Left cardiac atrium (tissue), 4 donors: ENCODE measurements around the gene NCOA1. TPM values are rescaled to one million over a fixed set of nuclear protein-coding genes. Genes with fewer than 3 reads are reported as not detected.

Source experiments
- ATAC-seq, 2 donors: fragments of 200-7000 bp; cut with Tn5 transposase; one replicate each; pipeline ENCODE4 v1.9.1; 2020; ENCODE audit warnings: mild to moderate bottlenecking in 2 of 2, moderate library complexity in 2 of 2
- DNase-seq: peaks from one replicate; pipeline ENCODE4 v3.0.0-alpha.2; 2020
- intact Hi-C, 2 donors: fragments of 100-400 bp; cut with DNase I; formaldehyde crosslinking; loops; one replicate each; pipeline versions ENCODE4 v1.14.1 to v1.15.1; 2022 to 2023
- total RNA-seq, 2 donors: library from RNA; stranded (reverse); fragmentation: NEBNext Ultra II Directional; extraction: Animal tissue kit (Norgen Biotek cat#: 25700); gene quantifications; one replicate each; pipeline ENCODE4 v1.2.1, GENCODE V29; 2021
- donor health status: DM: no; HTN: yes; CAD: no.
- donor health status: DM: no; HTN: yes; CAD: no; lungs with severe emphysema.
- donor health status: DM: yes; HTN: yes; CAD: no.
- donor health status: Dilated cardiomyopathy.

Gene NCOA1
- total RNA-seq, 2 donors from 2014 or later, result 34.3 to 35.2 TPM

DNA sequence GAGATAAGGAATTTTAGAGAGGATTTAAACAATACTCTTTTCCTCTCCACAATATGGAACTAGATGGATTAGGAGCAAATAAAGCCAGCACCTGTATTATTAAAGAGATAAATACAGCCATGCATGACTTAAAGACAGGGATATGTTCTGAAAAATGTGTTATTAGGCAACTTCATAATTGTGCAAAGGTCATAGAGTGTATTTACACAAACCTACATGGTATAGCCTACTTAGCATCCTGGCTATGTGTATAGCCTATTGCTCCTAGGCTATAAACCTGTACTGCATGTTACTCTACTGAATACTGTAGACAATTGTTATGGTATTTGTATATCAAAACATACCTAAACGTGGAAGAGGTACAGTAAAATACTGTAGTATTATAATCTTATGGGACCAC lies 249.1 kb downstream of the NCOA1 start:
- DNase-seq (no peak), ATAC-seq (no peak)
- intact Hi-C loops, result no loop called here

DNA sequence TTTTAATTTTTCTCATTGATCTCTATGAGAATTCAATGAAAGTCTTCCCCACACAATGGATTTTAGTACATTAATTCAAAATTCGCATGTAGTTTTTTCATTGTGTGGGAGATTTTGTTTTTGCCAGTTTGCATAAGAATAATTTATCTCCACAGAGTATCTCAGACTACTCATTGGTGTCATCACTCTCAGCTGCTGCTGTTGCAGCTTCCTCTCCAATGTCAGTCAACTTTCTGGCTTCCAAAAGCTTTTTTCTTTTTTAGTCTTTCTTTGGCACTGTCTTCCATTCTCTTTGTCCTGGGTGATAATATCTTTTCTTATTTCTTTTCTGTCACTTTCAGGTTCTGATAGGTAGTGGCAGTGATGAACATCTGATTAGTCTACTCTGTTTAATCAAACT lies 251.7 kb downstream of the NCOA1 start:
- intact Hi-C loops, result no loop called here
- DNase-seq (no peak), ATAC-seq (no peak)

DNA sequence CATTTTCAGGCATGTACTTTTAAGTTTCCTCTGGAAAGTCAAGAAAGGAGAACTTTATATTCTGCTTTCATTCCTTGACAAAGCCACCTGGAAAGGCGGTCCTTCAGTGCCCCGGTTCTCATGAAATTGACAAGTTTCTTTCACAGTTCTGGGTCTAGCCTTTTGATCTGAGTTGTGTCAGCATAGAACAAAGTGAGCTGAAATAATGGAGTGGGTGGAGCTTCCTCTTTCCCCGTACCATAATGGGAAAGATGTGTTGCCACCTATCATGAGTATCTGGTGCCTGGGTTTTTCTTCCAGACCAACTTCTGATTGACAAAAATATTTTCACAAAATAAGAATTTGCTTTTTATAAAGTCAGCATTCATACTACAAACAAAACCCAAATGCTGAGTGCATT lies 252.9 kb downstream of the NCOA1 start:
- intact Hi-C loops, result no loop called here
- no peak for DNase-seq
- no peak for ATAC-seq

DNA sequence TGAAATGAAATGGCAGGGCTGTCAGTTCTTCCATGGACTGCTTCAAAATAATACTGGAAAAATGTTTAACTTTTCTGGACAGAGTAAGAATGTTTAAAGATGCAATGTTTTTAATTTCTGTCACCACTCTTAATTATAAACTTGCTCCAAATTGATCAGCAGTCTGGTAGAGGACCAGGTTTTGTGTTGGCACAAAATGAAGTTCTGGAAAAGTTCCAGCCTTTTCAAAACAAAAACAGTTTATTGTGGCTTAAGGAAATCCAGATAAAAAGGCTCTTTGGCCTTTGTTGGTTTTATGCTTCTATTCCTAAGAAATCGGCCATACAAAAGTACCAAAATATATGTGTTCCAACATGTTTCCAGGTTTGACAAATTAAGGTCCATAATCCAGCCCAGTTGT lies 253.3 kb downstream of the NCOA1 start:
- ATAC-seq (no peak), DNase-seq (no peak)
- intact Hi-C loops, result no loop called here

DNA sequence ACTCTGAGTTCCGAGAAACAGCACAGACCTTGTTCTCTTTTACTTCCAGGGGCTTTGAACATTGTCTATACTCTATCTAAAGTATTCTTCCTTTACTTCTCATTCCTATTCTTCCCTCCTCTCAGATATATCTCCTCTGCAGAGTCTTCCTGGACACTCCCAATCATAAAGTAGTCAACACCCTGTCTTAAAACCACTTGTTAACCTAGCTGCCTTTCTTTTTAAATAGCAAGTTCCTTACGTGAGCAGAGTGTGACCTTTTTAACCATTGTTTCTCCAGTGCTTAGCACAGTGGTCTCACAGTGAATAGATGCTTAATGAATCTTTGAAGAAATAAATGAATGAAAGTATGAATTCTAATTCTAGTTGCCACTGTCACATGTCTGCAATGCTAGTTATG lies 254.8 kb downstream of the NCOA1 start:
- intact Hi-C loops, result no loop called here
- DNase-seq, result no peak
- ATAC-seq, result no peak

DNA sequence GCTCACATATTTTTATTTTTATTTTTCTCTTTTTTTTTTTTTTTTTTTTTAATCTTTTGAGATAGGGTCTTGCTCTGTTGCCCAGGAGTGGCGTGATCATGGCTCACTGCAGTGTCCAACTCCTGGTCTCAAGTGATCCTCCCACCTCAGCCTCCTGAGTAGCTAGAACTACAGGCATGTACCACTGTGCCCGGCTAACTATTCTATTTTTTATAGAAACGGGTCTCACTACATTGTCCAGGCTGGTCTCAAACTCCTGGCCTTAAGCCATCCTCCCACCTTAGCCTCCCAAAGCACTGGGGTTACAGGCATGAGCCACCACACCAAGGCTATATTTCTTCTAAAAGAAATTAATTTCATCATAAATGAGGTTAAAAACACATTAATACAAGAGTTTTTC lies 256.2 kb downstream of the NCOA1 start:
- intact Hi-C loops, result no loop called here
- ATAC-seq, result no peak
- DNase-seq, result no peak

DNA sequence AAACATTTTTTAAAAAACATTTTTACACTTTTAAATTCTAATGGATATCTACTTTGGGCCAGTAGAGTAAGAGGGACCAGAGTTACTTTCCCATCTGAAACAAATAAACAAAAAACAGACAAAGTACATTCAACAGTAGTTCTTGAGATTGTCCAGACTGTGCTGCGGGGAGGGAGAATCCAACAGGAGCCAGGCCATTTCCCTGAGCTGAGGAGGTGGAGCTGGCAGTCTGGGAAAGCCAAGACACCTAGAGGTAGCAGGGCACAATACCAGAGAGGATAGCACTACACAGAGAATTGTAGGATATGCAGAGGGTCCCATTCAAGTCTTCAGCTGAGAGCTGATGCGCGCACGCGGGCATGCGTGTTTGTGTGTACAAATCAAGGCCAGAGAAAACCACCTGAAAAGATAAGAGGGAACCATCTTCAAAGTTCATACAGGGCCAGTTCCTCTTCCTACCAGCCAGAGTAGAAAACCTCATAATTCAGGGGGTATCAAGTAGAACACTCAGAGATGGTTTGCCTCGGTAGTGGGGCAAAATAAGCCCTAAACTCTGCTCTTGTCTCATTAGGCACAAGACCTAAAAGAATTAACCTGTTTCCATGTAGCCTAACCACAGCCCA lies 258.1 kb downstream of the NCOA1 start:
- no peak for DNase-seq
- intact Hi-C loops, result no loop called here
- no peak for ATAC-seq

DNA sequence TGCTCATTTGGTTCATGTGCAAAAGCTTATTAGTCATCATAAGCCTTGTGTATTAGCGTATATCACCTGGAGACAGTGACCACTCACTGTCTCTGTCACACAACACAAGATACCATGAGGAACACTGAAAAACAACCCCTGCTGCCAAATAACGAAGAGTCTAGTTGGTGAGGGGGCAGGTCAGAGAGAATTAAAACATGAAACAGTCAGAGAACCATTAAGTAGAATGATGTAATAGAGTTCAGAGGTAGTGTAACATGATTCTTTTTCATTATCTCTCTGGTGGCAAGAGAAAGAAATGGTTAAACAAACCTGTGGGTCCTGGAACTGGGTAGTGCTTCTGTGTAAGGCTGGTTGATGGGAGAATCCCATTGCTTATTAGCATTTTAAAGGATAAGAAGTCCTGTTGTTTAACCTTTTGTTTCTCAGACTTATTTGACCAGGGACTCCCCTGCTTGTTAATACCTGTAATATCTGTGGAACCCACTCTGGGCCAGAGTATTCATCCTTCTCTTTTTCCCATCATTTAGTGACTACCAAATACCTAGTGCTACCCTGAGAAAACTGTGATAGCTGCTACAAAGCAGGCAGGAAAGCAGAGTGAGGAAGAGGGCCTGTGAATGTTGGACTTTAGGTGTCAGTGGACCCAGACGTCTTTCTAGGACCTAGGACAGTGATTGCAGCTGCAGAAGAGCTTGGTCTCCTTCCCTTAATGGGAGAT lies 264.1 kb downstream of the NCOA1 start:
- ATAC-seq, result no peak
- intact Hi-C loops, result no loop called here

DNA sequence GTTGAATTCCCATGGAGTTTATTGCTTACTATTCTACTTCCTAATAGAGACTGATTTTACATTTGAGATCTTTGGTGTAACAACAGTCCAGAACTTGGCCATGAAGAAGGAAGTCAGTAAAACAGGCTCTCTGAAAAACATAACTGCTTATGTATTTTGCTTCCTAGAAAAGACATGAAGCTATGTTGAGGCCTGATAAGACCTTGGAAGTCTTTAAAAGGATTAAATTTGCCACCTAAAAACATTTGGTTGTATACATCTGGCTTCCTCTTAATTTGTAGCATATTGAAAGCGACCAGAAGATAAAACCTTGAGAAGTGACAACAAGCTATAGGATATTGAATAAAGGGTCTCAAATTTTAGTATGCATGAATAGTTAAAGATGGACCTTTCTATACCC lies 265.7 kb downstream of the NCOA1 start:
- DNase-seq (no peak), ATAC-seq (no peak)
- intact Hi-C loops, result no loop called here

More for the DNA sequence above, 264.1 kb downstream of the NCOA1 start:
- DNase-seq, result no peak

DNA sequence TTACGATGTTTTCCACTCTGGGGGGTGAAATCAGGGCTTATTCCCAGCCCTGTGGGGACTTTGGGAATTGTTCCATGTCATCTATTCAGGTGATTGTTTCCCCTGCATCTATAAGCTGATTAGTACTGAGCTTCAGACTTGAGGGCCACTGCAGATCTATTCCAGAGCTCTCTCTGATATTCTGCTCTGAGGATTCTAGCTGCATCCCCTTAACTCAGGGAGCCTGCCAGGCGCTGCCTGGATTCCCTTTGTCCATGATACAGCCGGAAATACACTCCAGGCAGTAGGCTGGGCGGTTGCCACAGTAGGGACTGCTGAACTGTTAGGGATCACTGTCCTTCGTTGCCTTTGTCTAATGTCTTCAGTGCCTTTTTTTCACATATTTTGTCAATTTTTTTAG lies 270.8 kb downstream of the NCOA1 start:
- DNase-seq, result no peak
- intact Hi-C loops, result no loop called here

DNA sequence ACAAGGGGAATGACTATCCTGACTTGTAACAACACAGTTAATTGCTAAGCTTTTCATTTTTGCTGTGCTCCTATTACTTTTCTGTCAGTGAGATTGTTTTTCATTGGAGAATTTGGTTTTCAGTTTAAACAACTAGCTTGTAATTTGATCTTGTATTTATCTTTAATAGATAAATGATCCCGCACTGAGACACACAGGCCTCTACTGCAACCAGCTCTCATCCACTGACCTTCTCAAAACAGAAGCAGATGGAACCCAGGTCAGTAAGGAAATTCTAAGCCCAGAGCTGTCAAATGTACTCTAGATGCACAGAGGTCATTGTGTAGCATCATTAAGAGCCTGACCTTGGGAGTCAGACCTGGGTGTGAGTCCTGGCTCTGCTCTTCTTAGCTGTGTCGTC lies 271.5 kb downstream of the NCOA1 start:
- ATAC-seq, result no peak
- intact Hi-C loops, result no loop called here
- no peak for DNase-seq

More for the DNA sequence above, 270.8 kb downstream of the NCOA1 start:
- ATAC-seq, result no peak

DNA sequence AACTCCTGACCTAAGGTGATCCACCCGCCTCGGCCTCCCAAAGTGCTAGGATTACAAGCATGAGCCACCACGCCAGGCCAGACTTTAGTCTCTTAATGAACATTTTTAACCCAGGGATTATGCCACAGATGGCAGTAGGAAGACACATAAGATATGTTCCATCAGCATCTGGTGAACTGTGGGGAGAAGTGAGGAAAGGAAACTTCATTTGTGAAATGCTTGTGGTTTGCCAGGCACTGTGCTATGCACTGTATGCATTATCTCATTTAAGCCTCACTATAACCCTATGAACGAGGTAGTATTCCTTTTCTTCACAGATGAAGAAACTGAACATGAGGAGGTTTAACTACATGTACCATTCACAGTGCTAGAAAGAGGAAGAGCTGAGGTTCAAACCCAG lies 272.8 kb downstream of the NCOA1 start:
- no peak for DNase-seq
- intact Hi-C loops, result no loop called here
- ATAC-seq, result no peak

DNA sequence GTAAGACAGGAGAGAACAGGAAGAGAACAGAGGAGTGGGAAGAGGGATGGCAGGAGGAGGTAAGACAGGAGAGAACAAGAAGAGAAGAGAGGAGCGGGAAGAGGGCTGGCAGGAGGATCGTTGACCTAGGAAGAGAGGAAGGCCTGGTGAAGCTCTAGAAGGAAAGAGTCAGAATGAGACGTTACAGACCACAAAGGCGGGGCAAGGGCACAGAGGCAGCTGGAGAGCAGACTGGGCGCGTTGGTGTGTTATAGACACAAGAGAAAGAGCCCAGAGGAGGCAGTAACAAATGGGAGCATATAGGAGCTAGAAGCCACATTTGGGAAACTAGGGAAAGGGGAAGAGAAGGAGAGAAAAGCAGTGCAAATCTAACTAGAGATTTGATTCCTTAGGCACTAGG lies 275.6 kb downstream of the NCOA1 start:
- ATAC-seq (peak in 1 of 2 donors; percentile 22), DNase-seq (no peak)
- intact Hi-C loops, result no loop called here

DNA sequence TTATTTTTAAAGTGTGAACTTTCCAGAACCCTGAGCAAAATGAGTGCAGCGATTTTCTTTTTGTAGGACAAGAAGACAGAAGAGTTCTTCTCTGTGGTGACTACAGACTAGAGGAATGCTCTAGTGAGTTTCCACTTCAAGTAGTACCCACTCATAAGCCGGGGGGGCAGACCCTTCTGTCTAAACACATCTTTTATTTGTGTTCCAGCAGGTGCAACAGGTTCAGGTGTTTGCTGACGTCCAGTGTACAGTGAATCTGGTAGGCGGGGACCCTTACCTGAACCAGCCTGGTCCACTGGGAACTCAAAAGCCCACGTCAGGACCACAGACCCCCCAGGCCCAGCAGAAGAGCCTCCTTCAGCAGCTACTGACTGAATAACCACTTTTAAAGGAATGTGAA lies 277.0 kb downstream of the NCOA1 start:
- intact Hi-C loops, result no loop called here
- no peak for ATAC-seq
- no peak for DNase-seq

DNA sequence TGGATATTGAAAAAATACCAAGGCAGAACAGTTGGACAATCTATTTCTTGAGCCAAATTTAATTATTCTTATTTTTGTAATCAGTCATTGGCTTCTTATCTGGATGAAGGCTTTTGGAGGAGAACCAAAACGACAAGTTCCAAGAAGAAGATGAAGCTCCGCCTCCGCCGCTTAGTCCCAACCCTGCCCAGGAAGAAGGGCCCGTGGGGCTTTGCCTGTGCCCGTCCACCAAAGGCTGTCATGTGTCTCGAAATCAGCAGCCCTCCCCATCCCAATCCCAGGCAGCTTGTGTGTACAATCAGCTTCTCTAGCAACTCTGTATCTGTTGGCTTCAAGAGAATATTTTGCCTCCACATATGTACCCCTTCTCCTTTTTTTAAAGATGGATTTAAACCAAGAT lies 277.5 kb downstream of the NCOA1 start:
- peak; percentile 55 to 70 for ATAC-seq
- intact Hi-C loops, result no loop called here
- peak; percentile 57 for DNase-seq

DNA sequence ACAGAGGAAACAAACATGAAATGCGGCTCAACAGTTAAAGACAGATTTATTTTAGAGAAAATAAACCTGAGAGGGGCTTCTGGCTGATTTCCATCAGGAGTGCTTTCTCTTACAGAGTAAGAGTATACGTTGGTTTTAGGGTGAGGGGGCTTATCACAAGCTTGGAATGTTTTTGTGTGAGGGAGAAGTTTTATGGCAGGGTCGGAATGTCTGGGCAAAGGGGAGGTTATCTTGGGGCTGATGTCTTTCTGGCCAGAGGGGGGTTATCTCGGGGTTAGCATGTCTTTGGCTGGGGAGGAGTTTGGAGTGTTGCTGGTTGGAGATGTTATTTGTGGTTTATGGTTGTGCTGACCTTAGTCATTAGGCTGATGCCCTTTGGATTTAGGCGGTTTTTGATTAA lies 280.0 kb downstream of the NCOA1 start:
- intact Hi-C loops, result no loop called here
- ATAC-seq, result no peak
- no peak for DNase-seq

DNA sequence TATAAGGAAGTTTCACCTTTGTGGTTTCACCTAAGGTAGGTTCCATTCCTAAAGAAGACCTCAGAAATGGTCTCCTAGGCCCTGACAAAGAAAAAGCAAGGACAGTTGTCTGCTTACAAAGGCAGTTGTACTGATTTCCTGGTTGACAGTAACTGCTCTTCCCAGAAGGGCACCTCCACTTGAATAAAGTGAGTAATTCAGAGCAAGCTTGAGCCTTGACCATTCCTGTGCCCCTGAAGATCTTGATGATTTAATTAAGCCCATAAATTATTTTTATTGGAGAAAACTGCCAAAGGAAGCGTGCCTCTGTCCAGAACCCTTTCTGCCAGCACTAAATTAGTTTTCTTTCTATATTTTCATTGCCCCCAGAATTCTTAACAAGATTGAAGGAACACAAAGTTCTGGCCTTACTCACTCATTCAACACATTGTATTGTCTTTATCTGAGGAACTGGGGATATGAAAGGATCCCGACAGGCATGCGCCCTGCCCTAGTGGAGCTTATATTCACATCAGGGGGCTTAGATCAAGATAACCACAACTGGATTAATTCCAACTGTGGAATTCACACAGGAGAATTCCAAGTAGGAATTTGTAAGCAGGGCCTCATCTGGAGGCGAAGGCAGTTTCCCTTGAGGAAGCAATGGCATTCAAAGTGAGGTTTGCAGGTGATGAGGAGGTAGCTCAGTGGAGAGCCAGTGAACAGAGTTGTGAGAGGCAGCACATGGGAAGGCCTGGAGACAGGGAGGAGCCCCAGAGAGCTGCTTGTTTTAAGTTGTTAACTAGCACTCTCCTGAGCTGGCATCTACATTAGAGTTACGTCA lies 280.9 kb downstream of the NCOA1 start:
- DNase-seq, result no peak
- ATAC-seq, result no peak
- intact Hi-C loops, result no loop called here

DNA sequence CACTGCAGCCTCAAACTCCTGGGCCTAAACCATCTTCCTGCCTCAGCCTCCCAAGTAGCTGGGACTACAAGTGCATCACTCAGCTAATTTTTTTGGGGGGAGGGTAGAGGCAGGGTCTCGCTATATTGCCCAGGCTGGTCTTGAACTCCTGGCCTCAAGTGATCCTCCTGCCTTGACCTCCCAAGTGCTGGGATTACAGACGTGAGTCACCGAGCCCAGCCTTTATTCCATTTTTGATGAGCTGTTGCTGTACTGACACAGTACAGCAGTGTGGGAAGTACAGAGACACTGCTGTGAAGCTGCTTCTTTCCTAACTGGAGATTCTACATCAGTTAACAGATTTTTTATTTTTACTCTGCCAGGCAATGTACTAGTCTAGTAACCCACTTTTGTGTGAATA lies 283.3 kb downstream of the NCOA1 start:
- no peak for ATAC-seq
- no peak for DNase-seq
- intact Hi-C loops, result no loop called here

DNA sequence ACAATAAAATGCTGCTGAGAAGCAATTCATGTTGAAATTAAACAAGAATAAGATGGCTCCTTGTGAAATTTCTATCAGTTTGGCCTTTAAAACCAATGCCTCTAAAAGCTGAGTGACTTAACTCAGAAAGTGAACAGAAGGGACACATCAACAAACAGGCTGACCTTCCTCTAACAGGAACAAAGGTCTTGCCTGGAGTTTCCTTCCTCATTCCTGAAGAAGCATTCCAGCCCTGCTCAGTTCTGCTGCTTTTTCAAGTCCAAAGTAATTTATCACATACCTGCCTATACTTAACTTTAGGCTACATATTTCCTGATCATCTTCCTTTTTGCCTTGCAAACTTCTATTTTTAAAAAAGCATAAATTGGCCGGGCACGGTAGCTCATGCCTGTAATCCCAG lies 288.1 kb downstream of the NCOA1 start:
- ATAC-seq (no peak), DNase-seq (no peak)
- intact Hi-C loops, result no loop called here

DNA sequence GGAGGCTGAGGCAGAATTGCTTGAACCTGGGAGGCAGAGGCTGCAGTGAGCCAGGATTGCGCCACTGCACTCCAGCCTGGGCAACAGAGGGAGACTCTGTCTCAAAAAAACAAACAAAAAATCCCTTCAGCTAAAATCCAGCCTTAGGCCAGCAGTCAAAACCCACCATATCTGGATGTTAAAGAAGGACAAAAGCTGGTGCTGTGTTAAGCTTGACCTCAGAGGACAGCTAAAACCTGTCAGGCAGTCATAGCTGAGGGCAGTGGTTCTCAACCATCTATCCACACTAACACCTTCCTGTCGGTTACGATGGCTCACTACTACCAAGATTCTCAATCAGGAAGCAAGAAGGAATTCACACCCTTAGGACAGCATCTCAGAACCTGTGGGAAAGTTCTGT lies 292.6 kb downstream of the NCOA1 start:
- no peak for ATAC-seq
- DNase-seq, result no peak
- intact Hi-C loops, result no loop called here
